GM12878 (cell line): ENCODE data around the gene ANO2. TPM values are rescaled to one million over a fixed set of nuclear protein-coding genes. Genes with fewer than 3 reads are reported as not detected.

Experiments used
- ATAC-seq: fragments of 200-7000 bp; cut with Tn5 transposase; 3 replicates; pipeline ENCODE4 v1.9.1; 2020; ENCODE audit warnings: mild to moderate bottlenecking, moderate library complexity
- BruUV-seq: library from RNA; stranded (reverse); fragments of 400-500 nt; replicated peaks from 2 replicates; lab custom pipeline; 2021; lab: Mats Ljungman, UMichigan
- CTCF ChIA-PET: fragments of 300-600 bp; sonication (Branson Sonifier 250); formaldehyde crosslinking; extraction: SDS; loops from one replicate; lab custom pipeline; 2021; ENCODE audit warnings: inconsistent platforms; lab: Yijun Ruan, JAX
- POLR2A ChIA-PET: fragments of 350-600 bp; formaldehyde crosslinking; extraction: SDS; loops from one replicate; lab custom pipeline; 2021; ENCODE audit warnings: inconsistent platforms; lab: Charles Lee
- RAD21 ChIA-PET: fragments of 300-600 bp; sonication (Branson Sonifier 250); formaldehyde crosslinking; loops from one replicate; lab custom pipeline; 2023; ENCODE audit warnings: antibody characterized with exemption; ENCODE audit not compliant: unreplicated experiment; lab: Charles Lee
- SMC1A ChIA-PET: fragments of 300-600 bp; sonication (Branson Sonifier 250); formaldehyde crosslinking; loops from one replicate; lab custom pipeline; 2023; ENCODE audit not compliant: unreplicated experiment, uncharacterized antibody; lab: Charles Lee
- DNase-seq: peaks from one replicate; pipeline ENCODE4 v3.0.0-alpha.2; 2011; ENCODE audit warnings: low read depth, low spot score
- FAIRE-seq: peaks from 3 replicates; lab custom pipeline; 2011; peaks lifted over from hg19 to GRCh38; lab: Jason Lieb, UNC
- H2AFZ ChIP-seq: 2 replicates; pipeline ENCODE4 v1.6.0; 2011; ENCODE audit warnings: low read depth, low read length, control low read depth; ENCODE audit not compliant: control insufficient read depth
- H3K27ac ChIP-seq: 2 replicates; pipeline ENCODE4 v1.5.1; 2011; ENCODE audit warnings: control low read depth; ENCODE audit not compliant: control insufficient read depth, insufficient read depth
- H3K27me3 ChIP-seq, 2 experiments: replicated peaks in 1 of 2; 2 replicates each; pipeline versions ENCODE4 v1.6.0 to v1.6.1; 2011; ENCODE audit warnings: low read length in 1 of 2; ENCODE audit not compliant: control insufficient read depth in 2 of 2, insufficient read depth in 2 of 2
- H3K36me3 ChIP-seq, 2 experiments: 2 replicates each; pipeline ENCODE4 v1.5.1; 2011; ENCODE audit warnings: low read length in 1 of 2; ENCODE audit not compliant: control insufficient read depth in 2 of 2, insufficient read depth in 2 of 2
- H3K4me1 ChIP-seq: 2 replicates; pipeline ENCODE4 v1.6.1; 2011; ENCODE audit warnings: mild to moderate bottlenecking, low read length, moderate library complexity, mixed read lengths; ENCODE audit not compliant: control insufficient read depth, insufficient read depth
- H3K4me2 ChIP-seq: 2 replicates; pipeline ENCODE4 v1.6.0; 2011; ENCODE audit warnings: control low read depth; ENCODE audit not compliant: control insufficient read depth, insufficient read depth
- H3K4me3 ChIP-seq: fragments of 200-600 bp; sonication (generic); 2 replicates; pipeline ENCODE4 v1.5.1; 2016
- H3K79me2 ChIP-seq: 2 replicates; pipeline ENCODE4 v1.6.0; 2011; ENCODE audit warnings: low read length; ENCODE audit not compliant: control insufficient read depth, insufficient read depth
- H3K9ac ChIP-seq: 2 replicates; pipeline ENCODE4 v1.8.0; 2011; ENCODE audit warnings: low read length, control low read depth, mixed read lengths; ENCODE audit not compliant: control insufficient read depth, insufficient read depth
- H3K9me3 ChIP-seq: replicated peaks from 3 replicates; pipeline ENCODE4 v1.5.1; 2011; ENCODE audit warnings: mild to moderate bottlenecking, low read length; ENCODE audit not compliant: control insufficient read depth, insufficient read depth
- H4K20me1 ChIP-seq: 2 replicates; pipeline ENCODE4 v1.6.0; 2011; ENCODE audit not compliant: control insufficient read depth, insufficient read depth
- IKZF2 ChIP-seq, 2 experiments: fragments of 450-650 bp; IDR thresholded peaks; 2 replicates each; pipeline ENCODE4 v1.6.1; 2017; ENCODE audit warnings: mild to moderate bottlenecking in 2 of 2, moderate library complexity in 2 of 2
- MYB ChIP-seq: fragments of 150-350 bp; IDR thresholded peaks from 2 replicates; pipeline ENCODE4 v1.6.1; 2014; ENCODE audit warnings: mild to moderate bottlenecking, low read depth, low read length, borderline replicate concordance
- PKNOX1 ChIP-seq: fragments of 450-650 bp; IDR thresholded peaks from 2 replicates; pipeline ENCODE4 v1.6.1; 2016; ENCODE audit warnings: mild to moderate bottlenecking
- RB1 ChIP-seq: fragments of 450-650 bp; formaldehyde crosslinking; IDR thresholded peaks from 2 replicates; pipeline ENCODE4 v1.6.1; 2017; ENCODE audit warnings: mild to moderate bottlenecking, borderline replicate concordance
- TARDBP ChIP-seq: IDR thresholded peaks from 2 replicates; pipeline ENCODE4 v1.6.1; 2016; ENCODE audit warnings: borderline replicate concordance
- YY1 ChIP-seq: IDR thresholded peaks from 2 replicates; pipeline ENCODE4 v1.6.1; 2011; ENCODE audit warnings: low read depth, mild to moderate bottlenecking, low read length
- WGBS: methylation state at CpG from one replicate; pipeline ENCODE4 v1.1.6; 2016; ENCODE audit warnings: low lambda C conversion rate; ENCODE audit not compliant: insufficient replicate concordance, insufficient coverage; ENCODE audit errors: missing lambda C conversion rate; 5-methylcytosine and 5-hydroxymethylcytosine counted together
- in situ Hi-C: fragments of 300-500 bp; cut with MboI; formaldehyde crosslinking; loops from 9 replicates; pipeline ENCODE4 v1.14.3; 2018; ENCODE audit warnings: mixed read lengths
- intact Hi-C: fragments of 100-400 bp; cut with micrococcal nuclease; formaldehyde crosslinking; loops from one replicate; pipeline ENCODE4 v1.14.2; 2022; ENCODE audit not compliant: unreplicated experiment
- polyA plus RNA-seq, 11 experiments: library from polyadenylated mRNA; depleted of rRNA in 4 of 11; unstranded in 6 of 11; stranded (reverse) in 5 of 11; fragments of >200 nt; fragmentation: Nextera tagmentation in 4 of 11; fragmentation: Illumina TruSeq in 1 of 11; extraction: Ambion mirVana in 4 of 11; extraction: Trizol in 1 of 11; gene quantifications; 1 replicate in 1 of 11; 2 replicates in 10 of 11; pipeline versions ENCODE4 v1.2.1 to v1.2.3, GENCODE V29; 2011 to 2016; ENCODE audit warnings: inconsistent platforms in 2 of 11, missing spikeins in 2 of 11, low read depth in 1 of 11
- total RNA-seq, 4 experiments: library from RNA; depleted of rRNA in 3 of 4; stranded (reverse); fragments of >200 nt in 3 of 4; fragmentation: Illumina TruSeq in 1 of 4; extraction: Trizol in 1 of 4; gene quantifications; 2 replicates each; pipeline versions ENCODE4 v1.2.1 to v1.2.3, GENCODE V29; 2013 to 2021

ANO2 gene
- total and polyA plus RNA-seq, 10 of the 15 experiments (the other 5 are each of a cell fraction or from before 2014, with no cell fraction given), result not detected

GRCh38 chr12:5585178-5585577 lies 359.9 kb downstream of the ANO2 start:
- Histone ChIP-seq H3K4me1 (no peaks in the 10 kb centered on the region), H3K79me2 (no peaks in the 10 kb centered on the region), H3K27ac (no peak overlapping the region), H3K27me3 (peaks cover 0 to 3% of the 10 kb centered on the region in 2 experiments; a peak in 3 of 4 replicates), H3K9me3 (no peaks in the 10 kb centered on the region), H3K4me3 (no peak overlapping the region), H3K4me2 (no peak overlapping the region), H4K20me1 (no peaks in the 10 kb centered on the region), H2AFZ (no peak overlapping the region), H3K9ac (no peak overlapping the region), H3K36me3 (no peaks in the 10 kb centered on the region)
- no peak for TF ChIP-seq RB1
- TF ChIP-seq PKNOX1, result no peak
- intact Hi-C loops, result no loop called here
- ChIA-PET POLR2A (no interaction called here), RAD21 (no interaction called here), CTCF (no interaction called here), SMC1A (no interaction called here)
- WGBS, result 24% methylated on average over 4 of the region's 4 CpGs
- in situ Hi-C loops, result no loop called here
- no peak for FAIRE-seq
- DNase-seq, result no peak
- BruUV-seq, result no TSS peak
- no peak for ATAC-seq

GRCh38 chr12:5584412-5585175 lies 360.5 kb downstream of the ANO2 start:
- TF ChIP-seq TARDBP (no peak), YY1 (no peak), MYB (no peak), IKZF2 (IDR thresholded peaks at IDR 0.05) (no peak)
- H3K27ac ChIP-seq, result no peak overlapping the region
- no peak overlapping the region for H3K4me3 ChIP-seq
- 20% methylated on average over 9 of the region's 9 CpGs for WGBS
- no peak for DNase-seq
- H3K79me2 ChIP-seq, result no peaks in the 10 kb centered on the region
- SMC1A ChIA-PET, result no interaction called here
- no peaks in the 10 kb centered on the region for H3K4me1 ChIP-seq
- no TSS peak for BruUV-seq
- in situ Hi-C loops, result no loop called here
- no peak for FAIRE-seq
- RAD21 ChIA-PET, result no interaction called here
- H4K20me1 ChIP-seq, result no peaks in the 10 kb centered on the region
- no peak overlapping the region for H3K9ac ChIP-seq
- H3K36me3 ChIP-seq, result no peaks in the 10 kb centered on the region
- H3K4me2 ChIP-seq, result no peak overlapping the region
- intact Hi-C loops, result no loop called here
- H3K27me3 ChIP-seq, result peaks cover 0 to 3% of the 10 kb centered on the region in 2 experiments; a peak in 3 of 4 replicates
- H2AFZ ChIP-seq, result no peak overlapping the region
- POLR2A ChIA-PET, result no interaction called here
- CTCF ChIA-PET, result no interaction called here
- H3K9me3 ChIP-seq, result no peaks in the 10 kb centered on the region
- no peak for ATAC-seq
